ENCODE results near the gene SAMD4A. TPM values are rescaled to one million over a fixed set of nuclear protein-coding genes. Genes with fewer than 3 reads are reported as not detected.

The SAMD4A gene
- polyA plus RNA-seq, 3 donors: 3.2 to 8.6 (median 4.2) TPM

- Histone ChIP-seq H2AFZ (ENCODE audit: insufficient read depth, low read depth, low read length, poor library complexity, severe bottlenecking) (no peak overlapping the region), H3K4me2 (replicated peaks; ENCODE audit: extremely low read depth, low read length, poor library complexity, severe bottlenecking) (no peak overlapping the region), H4K20me1 (ENCODE audit: insufficient read depth, low read length) (no peaks in the 10 kb centered on the region), H3K9ac (ENCODE audit: insufficient read depth, low read length, poor library complexity, severe bottlenecking) (no peak overlapping the region), H3K4me3 (replicated peaks in 1 of 3; ENCODE audit: low read depth in 2 of 3, low read length in 3 of 3) (no peak overlapping the region), H3K4me1 (ENCODE audit: control insufficient read depth in 1 of 2, insufficient read depth in 2 of 2, low read length in 2 of 2) (peaks cover 0 to 17% of the 10 kb centered on the region in 2 donors), H3K27ac (ENCODE audit: low read depth in 1 of 2, low read length in 2 of 2) (no peak overlapping the region), H3K27me3 (ENCODE audit: control insufficient read depth in 2 of 2, insufficient read depth in 2 of 2, low read length in 2 of 2) (peaks cover 0 to 3% of the 10 kb centered on the region in 2 donors), H3K9me3 (replicated peaks in 1 of 2; ENCODE audit: control insufficient read depth in 1 of 2, insufficient read depth in 1 of 2, low read length in 2 of 2) (peaks cover 12% of the 10 kb centered on the region in 2 donors), H3K36me3 (replicated peaks in 1 of 2; ENCODE audit: control insufficient read depth in 1 of 2, insufficient read depth in 2 of 2, low read length in 2 of 2) (no peaks in the 10 kb centered on the region), H3K79me2 (ENCODE audit: insufficient read depth, low read length) (no peaks in the 10 kb centered on the region)
- TF ChIP-seq CTCF (IDR thresholded peaks at IDR 0.05): no peak
- Mint-ChIP-seq H3K36me3 (peaks cover under 1 to 6% of the 10 kb centered on the region in 2 donors), H3K27me3 (ENCODE audit: low read depth in 3 of 3) (peaks cover 8 to 10% (median 9%) of the 10 kb centered on the region in 3 donors), H3K4me3 (no peak overlapping the region), H3K4me1 (peaks cover 4% of the 10 kb centered on the region), H3K9me3 (peaks cover 7 to 21% (median 13%) of the 10 kb centered on the region in 7 donors), H3K27ac (peak overlapping the region in 1 of 7 donors; percentile 58)
- intact Hi-C loops (cut with micrococcal nuclease): no loop called here
- no peak for DNase-seq
These were observed 230.0 kb downstream of the SAMD4A start for GRCh38 chr14:54796961-54797360.

GRCh38 chr14:54797556-54797955 lies 230.6 kb downstream of the SAMD4A start:
- no peak overlapping the region for H2AFZ ChIP-seq (ENCODE audit: insufficient read depth, low read depth, low read length, poor library complexity, severe bottlenecking)
- peaks cover 12% of the 10 kb centered on the region in 2 donors for H3K9me3 ChIP-seq (replicated peaks in 1 of 2; ENCODE audit: control insufficient read depth in 1 of 2, insufficient read depth in 1 of 2, low read length in 2 of 2)
- no peaks in the 10 kb centered on the region for H4K20me1 ChIP-seq (ENCODE audit: insufficient read depth, low read length)
- no peak overlapping the region for H3K27ac ChIP-seq (ENCODE audit: low read depth in 1 of 2, low read length in 2 of 2)
- peaks cover 4% of the 10 kb centered on the region for H3K4me1 Mint-ChIP-seq
- WGBS (ENCODE audit: insufficient coverage): 93% methylated on average over 2 of the region's 6 CpGs
- no peak overlapping the region for H3K4me2 ChIP-seq (replicated peaks; ENCODE audit: extremely low read depth, low read length, poor library complexity, severe bottlenecking)
- H3K36me3 ChIP-seq (replicated peaks in 1 of 2; ENCODE audit: control insufficient read depth in 1 of 2, insufficient read depth in 2 of 2, low read length in 2 of 2): no peaks in the 10 kb centered on the region
- peaks cover 8 to 11% (median 10%) of the 10 kb centered on the region in 3 donors for H3K27me3 Mint-ChIP-seq (ENCODE audit: low read depth in 3 of 3)
- H3K9ac ChIP-seq (ENCODE audit: insufficient read depth, low read length, poor library complexity, severe bottlenecking): no peak overlapping the region
- intact Hi-C loops (cut with micrococcal nuclease): no loop called here
- H3K4me3 Mint-ChIP-seq: no peak overlapping the region
- H3K9me3 Mint-ChIP-seq: peaks cover 7 to 21% (median 13%) of the 10 kb centered on the region in 7 donors
- H3K27ac Mint-ChIP-seq: peak overlapping the region in 1 of 7 donors; percentile 64
- H3K4me3 ChIP-seq (replicated peaks in 1 of 3; ENCODE audit: low read depth in 2 of 3, low read length in 3 of 3): no peak overlapping the region
- H3K36me3 Mint-ChIP-seq: peaks cover 0 to 6% of the 10 kb centered on the region in 2 donors
- no peak for DNase-seq
- TF ChIP-seq CTCF (IDR thresholded peaks at IDR 0.05): no peak
- no peaks in the 10 kb centered on the region for H3K79me2 ChIP-seq (ENCODE audit: insufficient read depth, low read length)
- peaks cover 0 to 12% of the 10 kb centered on the region in 2 donors for H3K4me1 ChIP-seq (ENCODE audit: control insufficient read depth in 1 of 2, insufficient read depth in 2 of 2, low read length in 2 of 2)
- peaks cover 0 to 3% of the 10 kb centered on the region in 2 donors for H3K27me3 ChIP-seq (ENCODE audit: control insufficient read depth in 2 of 2, insufficient read depth in 2 of 2, low read length in 2 of 2)
